AG09309 (cell line): Measurements from ENCODE around the gene NHLRC1.

Experiments
- DNase-seq: peaks from one replicate; pipeline ENCODE4 v3.0.0-alpha.2; 2010; ENCODE audit warnings: low read depth
- H3K4me3 ChIP-seq: 2 replicates; pipeline ENCODE4 v1.5.1; 2011; ENCODE audit warnings: mild to moderate bottlenecking, low read depth, low read length, moderate library complexity; ENCODE audit not compliant: control insufficient read depth
- CTCF ChIP-seq: IDR thresholded peaks from 2 replicates; pipeline ENCODE4 v1.5.1; 2011; ENCODE audit warnings: mild to moderate bottlenecking, low read depth, low read length, inconsistent platforms; ENCODE audit not compliant: insufficient read depth, control insufficient read depth; ENCODE audit errors: missing control alignments

The NHLRC1 gene

GRCh38 chr6:18122128-18123093, at the start of gene NHLRC1:
NHLRC1 (minus strand) TSS chr6:18122677; CDS start chr6:18122606, 71 bp downstream.
- peak; percentile 42 for DNase-seq
- peak; percentile 95 for TF ChIP-seq CTCF
- peak within 1 kb of the TSS; percentile 35 for H3K4me3 ChIP-seq

GRCh38 chr6:18171871-18172270, 49.4 kb upstream of the NHLRC1 start:
- DNase-seq, result no peak
- TF ChIP-seq CTCF, result no peak
- H3K4me3 ChIP-seq, result no peak overlapping the region

- no peak for TF ChIP-seq CTCF
- DNase-seq, result no peak
- H3K4me3 ChIP-seq, result no peak overlapping the region
Observed at GRCh38 chr6:18168264-18168663, 45.8 kb upstream of the NHLRC1 start.

- TF ChIP-seq CTCF, result peak; percentile 8
- DNase-seq, result peak; percentile 52
- H3K4me3 ChIP-seq, result no peak overlapping the region
Observed at GRCh38 chr6:18166312-18167036, 44.0 kb upstream of the NHLRC1 start.

- no peak for DNase-seq
- TF ChIP-seq CTCF, result no peak
- H3K4me3 ChIP-seq, result no peak overlapping the region
Observed at GRCh38 chr6:18165751-18166150, 43.3 kb upstream of the NHLRC1 start.

GRCh38 chr6:18162401-18162800, 39.9 kb upstream of the NHLRC1 start:
- no peak overlapping the region for H3K4me3 ChIP-seq
- TF ChIP-seq CTCF, result no peak
- no peak for DNase-seq
